SU-DHL-6 (cell line): ENCODE measurements around the gene GRM8.

Experiments used
- EZH2phosphoT487 ChIP-seq: fragments of 200-600 bp; sonication (generic), shearing (Covaris generic); conservative IDR thresholded peaks from 2 replicates; pipeline ENCODE4 v1.6.1; 2018; ENCODE audit warnings: mild to moderate bottlenecking, antibody characterized with exemption, low read length, moderate library complexity, mixed read lengths
- TF ChIP-seq, protein P1 (sequence below): fragments of 200-600 bp; sonication (generic); IDR thresholded peaks from one replicate; pipeline ENCODE4 v1.5.1; 2017; ENCODE audit warnings: antibody characterized with exemption, mild to moderate bottlenecking, low read length, moderate library complexity; ENCODE audit not compliant: insufficient read depth, poor library complexity, severe bottlenecking

DNA sequence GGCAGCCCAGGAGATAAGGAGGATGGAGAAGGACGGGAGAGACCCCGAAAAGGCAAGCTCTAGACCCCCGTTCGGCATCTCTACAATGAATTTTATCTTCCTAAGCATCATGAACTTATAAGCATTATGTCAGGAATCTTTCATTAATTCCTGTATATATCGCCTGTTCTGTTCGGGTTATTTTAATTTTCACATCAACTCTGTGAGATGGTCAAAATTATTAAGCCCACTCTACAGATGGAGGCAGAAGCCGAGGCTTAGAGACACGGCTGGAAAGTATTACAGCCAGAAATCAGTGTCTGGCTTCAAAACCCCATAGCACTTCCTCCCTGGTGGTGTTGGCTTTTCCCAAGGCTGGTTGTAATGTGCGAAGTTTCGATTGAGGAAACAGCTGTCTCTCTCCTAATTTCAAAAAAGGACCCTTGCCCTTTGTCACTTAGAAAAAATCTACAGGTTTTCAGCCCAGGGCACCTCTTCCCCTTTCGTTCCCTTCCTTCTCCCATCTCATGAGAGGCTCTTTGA lies 1.5 kb upstream of the GRM8 start:
- TF ChIP-seq, protein P1, sequence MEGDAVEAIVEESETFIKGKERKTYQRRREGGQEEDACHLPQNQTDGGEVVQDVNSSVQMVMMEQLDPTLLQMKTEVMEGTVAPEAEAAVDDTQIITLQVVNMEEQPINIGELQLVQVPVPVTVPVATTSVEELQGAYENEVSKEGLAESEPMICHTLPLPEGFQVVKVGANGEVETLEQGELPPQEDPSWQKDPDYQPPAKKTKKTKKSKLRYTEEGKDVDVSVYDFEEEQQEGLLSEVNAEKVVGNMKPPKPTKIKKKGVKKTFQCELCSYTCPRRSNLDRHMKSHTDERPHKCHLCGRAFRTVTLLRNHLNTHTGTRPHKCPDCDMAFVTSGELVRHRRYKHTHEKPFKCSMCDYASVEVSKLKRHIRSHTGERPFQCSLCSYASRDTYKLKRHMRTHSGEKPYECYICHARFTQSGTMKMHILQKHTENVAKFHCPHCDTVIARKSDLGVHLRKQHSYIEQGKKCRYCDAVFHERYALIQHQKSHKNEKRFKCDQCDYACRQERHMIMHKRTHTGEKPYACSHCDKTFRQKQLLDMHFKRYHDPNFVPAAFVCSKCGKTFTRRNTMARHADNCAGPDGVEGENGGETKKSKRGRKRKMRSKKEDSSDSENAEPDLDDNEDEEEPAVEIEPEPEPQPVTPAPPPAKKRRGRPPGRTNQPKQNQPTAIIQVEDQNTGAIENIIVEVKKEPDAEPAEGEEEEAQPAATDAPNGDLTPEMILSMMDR: no peak
- TF ChIP-seq EZH2phosphoT487: no peak
